Parathyroid adenoma (tissue), 2 donors: ENCODE data around the gene AP1B1.

Experiments used
- H2AFZ ChIP-seq: fragments of 300-600 bp; sonication (generic); one replicate; pipeline ENCODE4 v1.7.0; 2017; ENCODE audit warnings: antibody characterized with exemption, mild to moderate bottlenecking
- H3K27ac ChIP-seq: fragments of 300-600 bp; sonication (generic); one replicate; pipeline ENCODE4 v1.7.0; 2017
- H3K27me3 ChIP-seq: fragments of 300-600 bp; sonication (generic); one replicate; pipeline ENCODE4 v1.7.0; 2017; ENCODE audit warnings: low read length; ENCODE audit not compliant: control insufficient read depth, insufficient read depth
- H3K36me3 ChIP-seq: fragments of 300-600 bp; sonication (generic); one replicate; pipeline ENCODE4 v1.7.0; 2017; ENCODE audit warnings: low read length; ENCODE audit not compliant: control insufficient read depth, insufficient read depth
- H3K4me1 ChIP-seq: fragments of 300-600 bp; sonication (generic); one replicate; pipeline ENCODE4 v1.7.0; 2017; ENCODE audit warnings: control low read depth
- H3K4me2 ChIP-seq: fragments of 300-600 bp; sonication (generic); one replicate; pipeline ENCODE4 v1.7.0; 2017; ENCODE audit warnings: low read length
- H3K4me3 ChIP-seq: fragments of 300-600 bp; sonication (generic); one replicate; pipeline ENCODE4 v1.7.0; 2017; ENCODE audit warnings: low read depth, low read length
- H3K79me2 ChIP-seq: fragments of 300-600 bp; sonication (generic); one replicate; pipeline ENCODE4 v1.7.0; 2017; ENCODE audit warnings: control low read depth
- H3K9ac ChIP-seq: fragments of 300-600 bp; sonication (generic); one replicate; pipeline ENCODE4 v1.7.0; 2017; ENCODE audit warnings: mild to moderate bottlenecking
- H3K9me3 ChIP-seq: fragments of 300-600 bp; sonication (generic); one replicate; pipeline ENCODE4 v1.7.0; 2017; ENCODE audit warnings: low read length; ENCODE audit not compliant: control insufficient read depth
- CTCF ChIP-seq: fragments of 300-600 bp; sonication (generic); IDR thresholded peaks from one replicate; pipeline ENCODE4 v1.7.0; 2017; ENCODE audit warnings: antibody characterized with exemption, mild to moderate bottlenecking
- donor health status: primary hyperparathyroidism.

AP1B1 gene

GRCh38 chr22:29387921-29388758, at the start of gene AP1B1:
TSS of gene AP1B1 (minus strand) at chr22:29388570. CDS start at chr22:29367243, 21,327 bp downstream.
- Histone ChIP-seq H3K4me1 (peaks cover 3% of the 10 kb centered on the region), H3K9me3 (no peaks in the 10 kb centered on the region), H3K9ac (peak within 1 kb of the TSS; percentile 63), H3K4me2 (peak within 1 kb of the TSS; percentile 90), H3K79me2 (peaks cover 8% of the 10 kb centered on the region), H3K36me3 (no peaks in the 10 kb centered on the region), H3K4me3 (peak within 1 kb of the TSS; percentile 96), H3K27me3 (no peaks in the 10 kb centered on the region), H2AFZ (peak within 1 kb of the TSS; percentile 85), H3K27ac (peak within 1 kb of the TSS; percentile 72)
- TF ChIP-seq CTCF = no peak

- Histone ChIP-seq H3K79me2 (no peaks in the 10 kb centered on the region), H3K4me3 (no peak overlapping the region), H3K36me3 (no peaks in the 10 kb centered on the region), H2AFZ (no peak overlapping the region), H3K4me2 (no peak overlapping the region), H3K4me1 (no peaks in the 10 kb centered on the region), H3K27ac (no peak overlapping the region), H3K9me3 (no peaks in the 10 kb centered on the region), H3K9ac (no peak overlapping the region), H3K27me3 (no peaks in the 10 kb centered on the region)
- no peak for TF ChIP-seq CTCF
Measured at GRCh38 chr22:29435236-29436136, 47.1 kb upstream of the AP1B1 start.

GRCh38 chr22:29434288-29434687, 45.9 kb upstream of the AP1B1 start:
- Histone ChIP-seq H3K79me2 (no peaks in the 10 kb centered on the region), H3K4me3 (no peak overlapping the region), H2AFZ (no peak overlapping the region), H3K27ac (no peak overlapping the region), H3K9ac (no peak overlapping the region), H3K4me1 (no peaks in the 10 kb centered on the region), H3K27me3 (no peaks in the 10 kb centered on the region), H3K36me3 (no peaks in the 10 kb centered on the region), H3K9me3 (no peaks in the 10 kb centered on the region), H3K4me2 (no peak overlapping the region)
- no peak for TF ChIP-seq CTCF

- H3K4me1 ChIP-seq = no peaks in the 10 kb centered on the region
- H3K79me2 ChIP-seq = no peaks in the 10 kb centered on the region
- H3K27ac ChIP-seq = no peak overlapping the region
- no peaks in the 10 kb centered on the region for H3K27me3 ChIP-seq
- no peak overlapping the region for H3K9ac ChIP-seq
- no peak overlapping the region for H2AFZ ChIP-seq
- no peaks in the 10 kb centered on the region for H3K9me3 ChIP-seq
- H3K36me3 ChIP-seq = no peaks in the 10 kb centered on the region
- no peak for TF ChIP-seq CTCF
- no peak overlapping the region for H3K4me3 ChIP-seq
- H3K4me2 ChIP-seq = no peak overlapping the region
Measured at GRCh38 chr22:29433856-29434255, 45.5 kb upstream of the AP1B1 start.
